ENCODE measurements around the gene MICAL2.

The MICAL2 gene

GRCh38 chr11:12135185-12135584 is 24.8 kb downstream of the MICAL2 start:
- H3K9me3 ChIP-seq, result no peaks in the 10 kb centered on the region
- H3K36me3 ChIP-seq, result no peaks in the 10 kb centered on the region
- H3K27me3 ChIP-seq, result no peaks in the 10 kb centered on the region
- H3K4me1 ChIP-seq (ENCODE audit: control insufficient read depth in 1 of 2, insufficient read depth in 1 of 2, low read depth in 1 of 2, low read length in 1 of 2), result peaks cover 10 to 14% of the 10 kb centered on the region in 2 experiments
- no peak overlapping the region for H3K4me3 ChIP-seq (ENCODE audit: low read depth in 1 of 2, low read length in 1 of 2)
- no peak for TF ChIP-seq CTCF (IDR thresholded peaks at IDR 0.05)
- no peak overlapping the region for H3K27ac ChIP-seq

DNA sequence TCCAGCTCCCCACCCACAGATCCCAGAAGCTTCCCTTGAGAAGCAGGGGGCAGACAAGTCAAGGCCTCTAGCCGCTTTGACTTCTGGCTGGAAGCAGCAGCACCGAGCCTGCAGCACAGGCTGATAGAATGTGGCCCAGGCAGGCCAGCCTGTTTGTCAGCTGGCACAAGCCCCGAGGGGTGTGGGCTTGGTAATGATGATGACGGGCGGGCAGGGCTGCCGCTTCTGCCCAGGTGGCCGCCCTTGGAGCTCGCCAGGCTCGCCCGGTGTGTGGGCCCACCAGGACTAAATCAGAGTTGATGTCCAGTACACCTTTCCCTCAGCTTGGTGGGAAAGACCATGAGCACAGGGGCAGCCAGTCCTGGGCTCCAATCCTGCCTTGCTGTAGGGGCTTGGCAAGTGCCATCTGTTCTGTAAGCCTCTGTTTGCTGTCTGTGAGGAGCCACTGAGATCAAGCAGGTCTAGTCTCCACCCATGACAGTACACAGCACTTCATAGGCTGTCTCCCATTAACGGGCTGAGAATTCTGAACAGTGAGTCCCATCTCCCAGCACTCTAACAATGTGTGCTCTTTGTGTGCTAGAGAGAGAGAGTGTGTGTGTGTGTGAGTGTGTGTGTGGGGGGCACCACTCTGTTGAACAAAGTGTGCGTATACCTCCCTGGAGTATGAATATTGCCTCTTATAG is 26.8 kb downstream of the MICAL2 start:
- H3K4me3 ChIP-seq (ENCODE audit: low read depth in 1 of 2, low read length in 1 of 2), result no peak overlapping the region
- H3K27me3 ChIP-seq, result no peaks in the 10 kb centered on the region
- no peaks in the 10 kb centered on the region for H3K9me3 ChIP-seq
- TF ChIP-seq CTCF (IDR thresholded peaks at IDR 0.05), result no peak
- H3K27ac ChIP-seq, result no peak overlapping the region
- peaks cover 10 to 14% of the 10 kb centered on the region in 2 experiments for H3K4me1 ChIP-seq (ENCODE audit: control insufficient read depth in 1 of 2, insufficient read depth in 1 of 2, low read depth in 1 of 2, low read length in 1 of 2)
- no peaks in the 10 kb centered on the region for H3K36me3 ChIP-seq

- no peak overlapping the region for H3K27ac ChIP-seq
These were observed 27.7 kb downstream of the MICAL2 start for GRCh38 chr11:12137938-12138731.

DNA sequence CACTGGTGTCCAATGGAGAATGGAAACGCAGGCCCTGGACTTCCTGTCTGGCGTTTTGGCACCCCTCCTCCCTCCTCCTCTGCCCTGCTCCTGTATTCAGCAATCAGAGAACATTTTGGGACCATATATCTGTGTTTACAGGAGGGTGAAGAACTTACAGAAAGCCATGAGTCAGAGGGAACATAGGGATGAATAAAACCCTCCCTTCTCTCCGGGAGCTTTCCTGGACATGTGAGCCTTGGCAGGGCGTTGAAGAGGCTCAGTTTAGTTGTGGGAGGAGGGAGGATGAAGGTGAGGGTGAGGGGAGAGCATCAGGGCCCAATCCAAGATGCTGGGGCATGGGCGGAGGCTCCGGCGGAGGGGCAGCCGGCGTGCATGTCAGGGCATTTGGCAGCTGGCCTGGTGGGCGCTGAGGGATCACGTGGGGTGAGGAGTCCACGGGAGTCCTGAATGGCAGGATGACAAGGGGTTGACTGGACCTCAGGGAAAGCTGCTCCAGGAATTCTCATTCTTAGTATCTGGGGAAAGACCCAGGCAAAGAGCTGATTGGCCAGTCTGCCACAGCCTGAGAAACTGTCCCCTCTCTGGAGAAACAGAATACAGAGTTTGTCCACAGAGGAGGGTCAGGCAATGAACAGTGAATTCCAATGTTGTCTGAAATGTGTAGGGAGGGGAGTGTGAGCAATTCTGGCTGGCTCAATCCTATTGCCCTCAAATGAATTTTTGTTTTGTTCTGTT is 28.9 kb downstream of the MICAL2 start:
- Histone ChIP-seq H3K27me3 (no peaks in the 10 kb centered on the region), H3K36me3 (no peaks in the 10 kb centered on the region), H3K27ac (no peak overlapping the region), H3K4me1 (ENCODE audit: control insufficient read depth in 1 of 2, insufficient read depth in 1 of 2, low read depth in 1 of 2, low read length in 1 of 2) (peaks cover 2 to 3% of the 10 kb centered on the region in 2 experiments), H3K9me3 (no peaks in the 10 kb centered on the region), H3K4me3 (ENCODE audit: low read depth in 1 of 2, low read length in 1 of 2) (no peak overlapping the region)
- TF ChIP-seq CTCF (IDR thresholded peaks at IDR 0.05), result no peak

More at GRCh38 chr11:12137938-12138731, 27.7 kb downstream of the MICAL2 start:
- no peaks in the 10 kb centered on the region for H3K36me3 ChIP-seq
- no peak for TF ChIP-seq CTCF (IDR thresholded peaks at IDR 0.05)
- H3K9me3 ChIP-seq, result no peaks in the 10 kb centered on the region
- H3K27me3 ChIP-seq, result no peaks in the 10 kb centered on the region
- peaks cover 10 to 14% of the 10 kb centered on the region in 2 experiments for H3K4me1 ChIP-seq (ENCODE audit: control insufficient read depth in 1 of 2, insufficient read depth in 1 of 2, low read depth in 1 of 2, low read length in 1 of 2)
- no peak overlapping the region for H3K4me3 ChIP-seq (ENCODE audit: low read depth in 1 of 2, low read length in 1 of 2)

DNA sequence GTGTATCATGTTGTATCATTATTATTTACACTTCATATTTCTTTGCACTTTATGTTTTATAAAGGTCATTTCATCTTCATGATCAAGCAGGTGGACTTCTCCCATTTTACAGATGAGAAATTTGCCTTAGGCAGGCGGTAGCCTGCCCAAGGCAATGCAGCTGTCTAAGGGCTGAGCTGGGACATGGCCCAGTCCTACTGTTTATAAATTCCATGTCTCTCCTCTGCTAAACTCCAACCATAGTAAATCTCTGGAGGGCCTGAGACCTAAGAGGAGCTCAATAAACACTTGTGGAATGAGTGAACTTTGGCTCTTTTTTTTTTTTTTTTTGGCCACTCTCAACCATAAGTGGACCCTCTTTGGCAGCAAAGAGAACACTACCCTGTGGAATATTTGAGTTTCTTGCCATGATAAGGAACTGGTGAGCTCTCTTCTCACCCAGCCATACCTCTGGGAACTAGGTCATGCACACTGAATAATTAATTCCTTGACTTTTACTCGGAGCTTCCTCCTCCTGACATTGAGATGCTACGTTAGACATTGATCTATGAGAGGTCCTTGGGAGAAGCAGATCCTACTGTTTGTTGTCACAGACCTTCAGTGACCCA is 29.9 kb downstream of the MICAL2 start:
- Histone ChIP-seq H3K4me3 (ENCODE audit: low read depth in 1 of 2, low read length in 1 of 2) (no peak overlapping the region), H3K4me1 (ENCODE audit: control insufficient read depth in 1 of 2, insufficient read depth in 1 of 2, low read depth in 1 of 2, low read length in 1 of 2) (no peaks in the 10 kb centered on the region), H3K36me3 (no peaks in the 10 kb centered on the region), H3K27ac (no peak overlapping the region), H3K27me3 (no peaks in the 10 kb centered on the region), H3K9me3 (no peaks in the 10 kb centered on the region)
- no peak for TF ChIP-seq CTCF (IDR thresholded peaks at IDR 0.05)

Data from neutrophil (primary cell).